Neural cell (in vitro differentiated cells): ENCODE data around the gene ETNK2. TPM values are rescaled to one million over a fixed set of nuclear protein-coding genes. Genes with fewer than 3 reads are reported as not detected.
A peak's percentile ranks its signal among the peaks of the same experiment; 100 is the strongest.

Experiments
- H2AFZ ChIP-seq: fragments of 200-600, 300-800 bp; sonication (generic), shearing (Covaris generic); 2 replicates; pipeline ENCODE4 v1.6.0; 2014; ENCODE audit warnings: low read depth, mild to moderate bottlenecking, antibody characterized with exemption, low read length, moderate library complexity
- H3F3A ChIP-seq: fragments of 200-600 bp; shearing (Covaris generic); 2 replicates; pipeline ENCODE4 v1.6.1; 2016; ENCODE audit warnings: mild to moderate bottlenecking, moderate library complexity, mixed read lengths, antibody characterized with exemption, low read length; ENCODE audit not compliant: insufficient read depth, poor library complexity, severe bottlenecking
- H3K27ac ChIP-seq: fragments of 200-600, 300-800 bp; sonication (generic), shearing (Covaris generic); 2 replicates; pipeline ENCODE4 v1.5.1; 2014; ENCODE audit warnings: mild to moderate bottlenecking, low read length, moderate library complexity
- H3K27me3 ChIP-seq: fragments of 300-800, 200-600 bp; sonication (generic), shearing (Covaris generic); 2 replicates; pipeline ENCODE4 v1.6.0; 2014; ENCODE audit warnings: mild to moderate bottlenecking, low read depth, low read length, moderate library complexity; ENCODE audit not compliant: insufficient read depth
- H3K36me3 ChIP-seq: fragments of 300-800, 200-600 bp; sonication (generic), shearing (Covaris generic); 2 replicates; pipeline ENCODE4 v1.5.1; 2014; ENCODE audit warnings: mild to moderate bottlenecking, antibody characterized with exemption, low read length, moderate library complexity; ENCODE audit not compliant: insufficient read depth
- H3K4me2 ChIP-seq: fragments of 300-800, 200-600 bp; sonication (generic), shearing (Covaris generic); 2 replicates; pipeline ENCODE4 v1.6.0; 2014; ENCODE audit warnings: mild to moderate bottlenecking, low read length
- H3K4me3 ChIP-seq: fragments of 300-800, 200-600 bp; sonication (generic), shearing (Covaris generic); 2 replicates; pipeline ENCODE4 v1.5.1; 2014; ENCODE audit warnings: mild to moderate bottlenecking, low read length, moderate library complexity
- H3K79me2 ChIP-seq: fragments of 200-600 bp; shearing (Covaris generic); replicated peaks from 2 replicates; pipeline ENCODE4 v1.6.0; 2014; ENCODE audit warnings: mild to moderate bottlenecking, low read length, moderate library complexity; ENCODE audit not compliant: insufficient read depth
- H3K9ac ChIP-seq: fragments of 300-800, 200-600 bp; sonication (generic), shearing (Covaris generic); 2 replicates; pipeline ENCODE4 v1.6.1; 2016; ENCODE audit warnings: mild to moderate bottlenecking, low read length, mixed read lengths
- H3K9me2 ChIP-seq: fragments of 200-600 bp; shearing (Covaris generic); 2 replicates; pipeline ENCODE4 v1.6.1; 2016; ENCODE audit warnings: mild to moderate bottlenecking, low read length, mixed read lengths; ENCODE audit not compliant: insufficient read depth
- H3K9me3 ChIP-seq: fragments of 200-600, 300-800 bp; sonication (generic), shearing (Covaris generic); 2 replicates; pipeline ENCODE4 v1.6.1; 2016; ENCODE audit warnings: mild to moderate bottlenecking, mixed run types, low read length, moderate library complexity, mixed read lengths
- H4K20me1 ChIP-seq: fragments of 200-600 bp; shearing (Covaris generic); 2 replicates; pipeline ENCODE4 v1.6.1; 2016; ENCODE audit warnings: mild to moderate bottlenecking, mixed run types; ENCODE audit not compliant: insufficient read depth
- CTCF ChIP-seq: fragments of 450-650 bp; IDR thresholded peaks from 2 replicates; pipeline ENCODE4 v1.5.1; 2014; ENCODE audit warnings: antibody characterized with exemption, mild to moderate bottlenecking, moderate library complexity; ENCODE audit not compliant: poor library complexity, severe bottlenecking
- EP300 ChIP-seq: fragments of 450-650 bp; conservative IDR thresholded peaks from 2 replicates; pipeline ENCODE4 v1.6.1; 2014; ENCODE audit warnings: antibody characterized with exemption, mild to moderate bottlenecking, moderate library complexity; ENCODE audit not compliant: poor library complexity, severe bottlenecking
- EZH2 ChIP-seq: fragments of 200-600, 300-800 bp; shearing (Covaris generic), sonication (generic); IDR thresholded peaks from 2 replicates; pipeline ENCODE4 v1.6.1; 2014; ENCODE audit warnings: antibody characterized with exemption, low read length, borderline replicate concordance, mild to moderate bottlenecking; ENCODE audit not compliant: insufficient read depth, poor library complexity, severe bottlenecking
- MXI1 ChIP-seq: fragments of 450-650 bp; conservative IDR thresholded peaks from 2 replicates; pipeline ENCODE4 v1.6.1; 2014; ENCODE audit warnings: antibody characterized with exemption, mild to moderate bottlenecking; ENCODE audit not compliant: poor library complexity, severe bottlenecking
- POLR2AphosphoS5 ChIP-seq: IDR thresholded peaks from 2 replicates; pipeline ENCODE4 v1.6.1; 2012
- RAD21 ChIP-seq: fragments of 450-650 bp; conservative IDR thresholded peaks from 2 replicates; pipeline ENCODE4 v1.6.1; 2014; ENCODE audit warnings: antibody characterized with exemption, mild to moderate bottlenecking, moderate library complexity
- SMC3 ChIP-seq: fragments of 450-650 bp; conservative IDR thresholded peaks from 2 replicates; pipeline ENCODE4 v1.6.1; 2014; ENCODE audit warnings: antibody characterized with exemption, mild to moderate bottlenecking, moderate library complexity; ENCODE audit not compliant: poor library complexity
- TAF1 ChIP-seq: IDR thresholded peaks from 2 replicates; pipeline ENCODE4 v1.6.1; 2012; ENCODE audit warnings: low read depth
- polyA plus RNA-seq: library from polyadenylated mRNA; depleted of rRNA; stranded (reverse); fragments of >200 nt; gene quantifications from 2 replicates; pipeline ENCODE4 v1.2.3, GENCODE V29; 2014
- TF ChIP-seq, protein P1 (sequence below): IDR thresholded peaks from 2 replicates; pipeline ENCODE4 v1.6.1; 2012; ENCODE audit warnings: borderline replicate concordance

The ETNK2 gene
- polyA plus RNA-seq, 1 donor from 2014 or later = 26.7 TPM

DNA sequence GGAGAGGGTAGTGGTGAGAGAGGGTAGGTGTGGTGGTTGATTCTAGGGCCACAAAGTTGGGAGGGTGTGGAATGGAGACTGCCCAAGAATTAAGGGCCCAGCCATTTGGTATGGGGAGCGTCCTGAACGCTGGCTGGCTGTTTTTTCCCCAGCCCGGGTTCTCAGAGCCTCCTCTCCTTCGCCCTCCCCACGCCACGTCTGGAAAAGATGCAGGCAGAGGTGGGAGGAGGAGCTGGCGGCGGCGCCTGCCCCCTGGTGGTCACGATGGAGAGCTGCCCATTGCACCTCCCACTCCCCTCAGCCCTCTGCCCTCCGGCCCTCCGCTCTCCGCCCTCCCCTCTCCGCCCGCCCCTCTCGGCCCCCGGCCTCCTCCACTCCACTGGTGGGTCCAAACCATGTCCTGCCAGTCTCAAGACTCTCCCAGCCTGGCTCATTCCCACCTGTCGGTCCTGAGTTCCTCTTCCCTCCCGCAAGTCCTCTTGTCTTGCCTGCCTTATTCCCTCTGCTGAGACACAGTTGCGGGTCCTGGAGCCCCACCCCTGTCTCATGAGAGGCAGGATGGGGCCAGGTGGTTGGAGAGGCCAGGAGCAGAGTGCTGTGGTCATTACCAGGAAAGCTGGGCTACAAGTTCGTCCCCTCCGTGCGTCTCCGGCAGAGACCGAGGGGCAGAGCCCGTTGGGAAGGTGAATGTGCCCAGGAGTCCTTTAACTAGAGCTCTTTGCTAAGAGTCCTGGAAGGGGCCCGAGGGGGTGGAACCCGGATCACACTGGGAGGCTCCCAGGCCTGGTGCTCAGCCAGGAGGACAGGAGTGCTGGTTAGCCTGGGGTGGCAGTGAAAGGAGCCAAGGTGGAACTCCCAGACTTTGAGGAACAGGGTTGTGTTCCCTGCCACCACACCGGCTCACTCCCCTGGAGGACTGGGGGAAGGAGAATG lies 22.6 kb downstream of the ETNK2 start:
- Histone ChIP-seq H3K79me2 (no peaks in the 10 kb centered on the region), H3K9me2 (no peaks in the 10 kb centered on the region), H3K27me3 (no peaks in the 10 kb centered on the region), H4K20me1 (no peaks in the 10 kb centered on the region), H3F3A (no peaks in the 10 kb centered on the region), H3K4me2 (no peak overlapping the region), H3K4me3 (no peak overlapping the region), H3K9me3 (no peaks in the 10 kb centered on the region), H3K27ac (no peak overlapping the region), H2AFZ (no peak overlapping the region), H3K9ac (no peak overlapping the region), H3K36me3 (no peaks in the 10 kb centered on the region)
- no peak for TF ChIP-seq EP300
- TF ChIP-seq, protein P1, sequence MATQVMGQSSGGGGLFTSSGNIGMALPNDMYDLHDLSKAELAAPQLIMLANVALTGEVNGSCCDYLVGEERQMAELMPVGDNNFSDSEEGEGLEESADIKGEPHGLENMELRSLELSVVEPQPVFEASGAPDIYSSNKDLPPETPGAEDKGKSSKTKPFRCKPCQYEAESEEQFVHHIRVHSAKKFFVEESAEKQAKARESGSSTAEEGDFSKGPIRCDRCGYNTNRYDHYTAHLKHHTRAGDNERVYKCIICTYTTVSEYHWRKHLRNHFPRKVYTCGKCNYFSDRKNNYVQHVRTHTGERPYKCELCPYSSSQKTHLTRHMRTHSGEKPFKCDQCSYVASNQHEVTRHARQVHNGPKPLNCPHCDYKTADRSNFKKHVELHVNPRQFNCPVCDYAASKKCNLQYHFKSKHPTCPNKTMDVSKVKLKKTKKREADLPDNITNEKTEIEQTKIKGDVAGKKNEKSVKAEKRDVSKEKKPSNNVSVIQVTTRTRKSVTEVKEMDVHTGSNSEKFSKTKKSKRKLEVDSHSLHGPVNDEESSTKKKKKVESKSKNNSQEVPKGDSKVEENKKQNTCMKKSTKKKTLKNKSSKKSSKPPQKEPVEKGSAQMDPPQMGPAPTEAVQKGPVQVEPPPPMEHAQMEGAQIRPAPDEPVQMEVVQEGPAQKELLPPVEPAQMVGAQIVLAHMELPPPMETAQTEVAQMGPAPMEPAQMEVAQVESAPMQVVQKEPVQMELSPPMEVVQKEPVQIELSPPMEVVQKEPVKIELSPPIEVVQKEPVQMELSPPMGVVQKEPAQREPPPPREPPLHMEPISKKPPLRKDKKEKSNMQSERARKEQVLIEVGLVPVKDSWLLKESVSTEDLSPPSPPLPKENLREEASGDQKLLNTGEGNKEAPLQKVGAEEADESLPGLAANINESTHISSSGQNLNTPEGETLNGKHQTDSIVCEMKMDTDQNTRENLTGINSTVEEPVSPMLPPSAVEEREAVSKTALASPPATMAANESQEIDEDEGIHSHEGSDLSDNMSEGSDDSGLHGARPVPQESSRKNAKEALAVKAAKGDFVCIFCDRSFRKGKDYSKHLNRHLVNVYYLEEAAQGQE = no peak
- TF ChIP-seq RAD21 = peak; percentile 81
- no peak for TF ChIP-seq MXI1
- TF ChIP-seq EZH2 = no peak
- TF ChIP-seq SMC3 = peak; percentile 85
- TF ChIP-seq CTCF = peak; percentile 78
- TF ChIP-seq TAF1 = no peak
- TF ChIP-seq POLR2AphosphoS5 = no peak

DNA sequence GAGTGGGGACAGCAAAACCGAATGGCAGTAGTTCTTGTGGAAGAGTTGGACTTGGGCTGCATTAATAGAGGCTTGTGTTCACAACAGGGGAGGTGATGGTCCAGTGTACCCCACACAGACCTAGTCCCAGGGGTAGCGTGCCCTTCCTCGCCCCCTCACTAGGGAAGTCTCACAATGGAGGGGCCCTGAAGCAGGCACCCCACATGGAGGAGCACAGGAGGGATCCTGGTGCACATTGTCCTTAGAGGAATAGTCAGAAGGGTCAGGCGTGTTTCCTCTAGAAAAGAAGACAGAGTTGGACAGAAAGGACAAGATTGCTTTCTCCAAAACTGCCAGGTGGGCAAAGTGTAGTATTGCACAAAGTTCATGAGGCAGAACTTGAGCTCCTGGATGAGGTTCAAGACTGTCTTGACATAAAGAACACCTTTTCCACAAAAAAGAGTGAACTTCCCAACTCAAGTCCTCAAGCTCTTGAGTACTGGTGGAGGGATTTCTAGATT lies 23.3 kb downstream of the ETNK2 start:
- Histone ChIP-seq H3K36me3 (no peaks in the 10 kb centered on the region), H3K27me3 (no peaks in the 10 kb centered on the region), H3K27ac (no peak overlapping the region), H3K9ac (no peak overlapping the region), H3K9me2 (no peaks in the 10 kb centered on the region), H2AFZ (no peak overlapping the region), H3K9me3 (no peaks in the 10 kb centered on the region), H3F3A (no peaks in the 10 kb centered on the region), H3K4me2 (no peak overlapping the region), H3K79me2 (no peaks in the 10 kb centered on the region), H4K20me1 (no peaks in the 10 kb centered on the region), H3K4me3 (no peak overlapping the region)
- TF ChIP-seq RAD21 (no peak), EP300 (no peak), MXI1 (no peak), TAF1 (no peak), CTCF (no peak), POLR2AphosphoS5 (no peak), SMC3 (no peak), EZH2 (no peak)
- TF ChIP-seq, protein P1 = no peak
